Stimulated activated CD4-positive, alpha-beta T cell treated with anti-CD3 and anti-CD28 coated beads, Interleukin-12 subunit alpha, Interleukin-12 subunit beta, amount 100 ng/mL, for 48 hours (primary cell): ENCODE measurements around the gene LIPC.

Experiments
- DNase-seq, 3 donors: peaks; one replicate each; pipeline ENCODE4 v3.0.0-alpha.2; 2020; ENCODE audit warnings: low read depth in 2 of 3, low spot score in 1 of 3

The LIPC gene

GRCh38 chr15:58551764-58552504, 120.1 kb downstream of the LIPC start:
- DNase-seq = no peak

DNA sequence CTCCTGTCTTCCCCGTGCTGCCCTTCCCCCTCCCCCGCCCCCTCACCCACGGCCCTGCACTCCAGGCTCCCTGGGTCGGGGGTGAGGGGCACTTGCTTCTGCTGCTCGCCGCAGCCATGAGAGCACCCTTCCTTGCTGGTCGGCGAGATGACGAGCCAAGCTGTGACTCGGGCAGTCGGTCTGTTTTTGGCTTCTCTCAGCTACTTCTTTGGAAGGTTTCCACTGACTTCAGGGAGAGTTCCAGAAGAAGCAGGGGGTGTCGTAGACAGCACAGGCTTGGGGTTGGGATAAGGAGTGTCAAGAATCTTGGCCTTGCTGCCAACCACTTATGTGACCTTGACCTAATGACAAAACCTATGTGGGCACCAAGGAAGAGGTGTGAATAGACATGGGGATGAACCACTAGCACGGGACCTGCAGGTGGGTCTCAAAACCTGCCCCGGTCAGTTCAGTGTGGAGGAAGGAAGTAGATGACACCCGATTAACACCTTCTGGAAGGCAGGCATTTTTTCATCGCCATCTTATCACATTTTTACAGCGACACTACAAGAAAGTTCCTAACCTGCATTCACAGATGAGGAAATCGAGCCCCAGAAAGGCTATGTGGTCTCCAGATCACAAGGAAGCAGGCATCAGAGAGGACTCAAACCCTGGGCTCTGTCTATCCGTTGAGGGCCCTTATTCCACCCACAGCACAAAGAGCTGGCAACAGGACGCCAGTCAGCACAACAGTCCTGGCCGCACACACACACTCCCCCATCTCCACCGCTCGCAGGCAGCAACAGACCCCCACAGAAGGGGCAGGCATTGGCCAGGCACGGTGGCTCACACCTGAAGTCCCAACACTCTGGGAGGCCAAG, 120.9 kb downstream of the LIPC start:
- DNase-seq = no peak

- DNase-seq = no peak
Measured at GRCh38 chr15:58553365-58553918, 121.7 kb downstream of the LIPC start.

GRCh38 chr15:58554758-58555157, 123.0 kb downstream of the LIPC start:
- DNase-seq = no peak

DNA sequence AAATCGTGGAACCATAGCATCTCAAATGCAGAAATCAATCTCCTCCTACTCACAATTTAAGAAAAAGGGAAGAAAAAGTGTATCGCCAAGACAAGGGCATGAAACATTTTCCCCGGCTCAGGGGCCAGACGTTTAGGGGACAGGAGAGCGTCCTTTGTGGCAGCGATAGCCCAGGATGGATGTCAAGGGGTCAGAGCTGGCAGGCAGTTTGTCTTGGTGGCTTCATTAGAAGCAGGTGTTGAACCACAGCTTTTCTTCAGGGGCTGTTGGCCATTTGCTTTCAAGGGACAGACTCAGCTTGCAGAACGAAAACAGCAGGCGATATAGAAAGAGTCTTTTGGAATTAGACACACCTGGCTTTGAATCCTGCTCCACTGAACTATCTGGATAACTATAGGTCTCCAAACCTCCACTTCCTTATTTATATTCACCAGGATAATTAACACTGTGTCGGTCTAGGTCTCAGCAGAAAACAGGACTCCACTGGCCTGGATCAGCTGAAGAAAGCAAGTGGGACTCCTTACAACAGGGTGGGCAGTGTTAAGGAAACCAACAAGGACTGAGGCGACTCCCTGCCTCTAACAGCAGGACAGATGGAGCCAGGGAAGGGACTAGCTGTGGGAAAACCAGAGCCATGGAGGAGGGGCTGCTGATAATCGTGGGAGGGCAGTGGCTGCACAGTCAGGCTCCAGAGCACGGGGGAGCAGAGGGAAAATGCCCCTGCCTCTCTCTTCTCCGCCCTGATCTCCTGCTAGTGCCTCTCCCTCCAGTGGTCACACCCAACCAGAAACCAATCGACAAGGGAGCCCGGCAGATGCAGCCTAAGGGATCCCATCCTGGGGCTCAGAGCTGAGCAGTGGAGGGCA, 123.6 kb downstream of the LIPC start:
- no peak for DNase-seq

- no peak for DNase-seq
Measured at GRCh38 chr15:58556028-58556361, 124.2 kb downstream of the LIPC start.

DNA sequence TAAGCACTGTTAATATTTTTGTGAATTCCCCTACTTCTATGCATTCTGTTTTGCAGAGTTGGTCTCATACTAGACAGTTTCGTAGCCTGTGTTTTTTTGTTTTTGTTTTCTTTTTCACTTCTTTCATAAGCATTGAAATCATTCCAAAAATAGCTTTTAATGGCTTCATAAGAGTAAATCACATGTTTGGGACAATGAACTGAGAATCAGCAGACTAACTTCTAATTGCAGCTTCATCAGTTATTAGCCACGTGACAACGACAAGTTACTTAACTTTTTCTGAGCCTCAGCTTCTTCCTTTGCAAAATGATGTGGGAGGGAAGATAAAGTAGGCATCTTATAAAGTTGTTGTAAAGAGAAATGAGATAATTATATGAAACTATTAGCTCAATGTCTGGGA, 124.8 kb downstream of the LIPC start:
- DNase-seq = no peak

GRCh38 chr15:58558777-58559176, 127.0 kb downstream of the LIPC start:
- DNase-seq = no peak

DNA sequence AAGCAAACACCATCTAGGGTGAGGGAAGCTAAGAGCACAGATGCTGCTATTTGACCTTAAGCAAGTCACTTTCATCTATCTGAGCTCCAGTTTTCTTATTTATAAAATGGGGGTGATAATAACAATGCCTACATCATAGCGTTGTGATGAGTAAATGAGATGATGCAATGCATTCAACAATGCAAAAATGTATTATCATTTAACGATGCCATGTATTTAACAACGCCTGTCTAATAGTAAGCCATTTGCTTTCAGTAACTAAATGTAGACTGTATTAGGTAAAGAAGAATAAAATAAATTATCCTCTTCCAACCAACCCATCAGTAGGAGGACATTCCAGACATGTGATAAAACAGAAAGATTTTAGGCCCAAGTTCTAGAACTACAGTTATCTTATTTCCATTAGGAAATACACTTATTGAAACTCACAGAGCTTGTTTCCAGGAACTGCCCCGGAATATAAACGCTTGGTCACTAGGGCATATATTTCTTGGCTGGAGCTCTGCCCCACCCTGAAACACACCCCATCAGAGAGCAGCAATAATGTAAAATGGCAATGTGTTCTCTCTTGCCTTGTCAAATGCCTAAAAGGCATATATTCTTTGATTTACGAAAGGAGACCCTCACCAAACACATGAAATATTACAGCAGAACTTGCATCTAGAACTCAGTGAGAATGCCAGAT, 128.3 kb downstream of the LIPC start:
- DNase-seq = no peak

- DNase-seq = no peak
Measured at GRCh38 chr15:58561321-58561720, 129.5 kb downstream of the LIPC start.

DNA sequence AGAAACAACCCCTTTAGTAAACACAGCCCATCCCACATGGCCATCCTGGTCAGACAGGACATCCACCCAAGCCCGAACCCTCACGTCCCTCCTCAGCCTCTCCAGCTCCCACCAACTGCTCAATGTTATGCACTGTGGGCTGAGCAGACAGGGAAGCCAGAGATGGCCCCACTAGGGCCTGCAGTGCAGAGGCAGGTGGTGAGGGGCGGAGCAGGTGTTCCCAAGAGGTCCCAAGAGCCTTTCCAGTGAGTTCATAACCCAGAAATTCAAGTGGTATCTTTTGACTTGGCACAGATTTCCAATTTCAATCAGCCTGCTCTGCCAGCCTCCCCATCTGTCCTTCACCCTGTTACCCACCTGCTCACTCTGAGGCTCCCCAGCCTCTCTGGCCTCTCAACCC, 130.3 kb downstream of the LIPC start:
- DNase-seq = no peak

- DNase-seq = no peak
Measured at GRCh38 chr15:58564981-58565380, 133.2 kb downstream of the LIPC start.

DNA sequence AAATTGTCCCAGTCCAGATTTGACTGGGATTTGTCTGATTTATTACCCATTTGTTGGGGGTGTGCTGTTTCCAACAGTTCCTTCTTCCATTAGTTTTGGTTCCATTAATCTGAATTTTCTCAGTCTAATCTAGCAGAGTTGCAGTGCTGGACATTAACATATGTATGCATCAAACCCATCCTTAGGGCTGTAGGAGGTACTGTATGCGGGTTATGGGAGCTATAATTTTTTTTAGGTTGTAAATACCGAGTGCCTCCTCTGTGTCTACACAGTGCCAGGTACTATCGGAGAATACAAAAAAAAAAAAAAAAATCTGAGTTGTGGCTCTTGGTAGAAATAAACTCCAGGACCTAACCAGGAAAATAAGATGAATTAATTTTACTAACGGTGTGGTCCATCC, 133.8 kb downstream of the LIPC start:
- DNase-seq = no peak

DNA sequence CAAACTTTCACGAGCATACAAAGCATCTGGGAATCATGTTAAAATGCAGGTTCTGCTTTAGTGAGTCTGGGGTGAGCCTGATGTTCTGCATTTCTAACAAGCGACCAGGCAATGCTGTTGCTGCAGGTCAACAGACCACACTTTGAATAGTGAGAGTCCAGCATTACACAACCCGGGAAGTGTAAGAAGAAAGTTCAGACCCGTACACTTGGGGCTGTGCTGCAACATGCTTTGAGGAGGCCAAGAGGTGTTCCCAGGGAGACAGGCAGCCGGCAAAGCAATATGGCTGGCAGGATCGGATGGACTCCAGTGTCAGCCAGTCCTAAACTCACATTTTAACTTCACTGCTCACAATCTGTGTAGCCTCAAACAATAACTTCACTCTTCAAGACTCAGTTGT, 134.2 kb downstream of the LIPC start:
- DNase-seq = no peak

GRCh38 chr15:58568157-58568571, 136.4 kb downstream of the LIPC start:
- no peak for DNase-seq

DNA sequence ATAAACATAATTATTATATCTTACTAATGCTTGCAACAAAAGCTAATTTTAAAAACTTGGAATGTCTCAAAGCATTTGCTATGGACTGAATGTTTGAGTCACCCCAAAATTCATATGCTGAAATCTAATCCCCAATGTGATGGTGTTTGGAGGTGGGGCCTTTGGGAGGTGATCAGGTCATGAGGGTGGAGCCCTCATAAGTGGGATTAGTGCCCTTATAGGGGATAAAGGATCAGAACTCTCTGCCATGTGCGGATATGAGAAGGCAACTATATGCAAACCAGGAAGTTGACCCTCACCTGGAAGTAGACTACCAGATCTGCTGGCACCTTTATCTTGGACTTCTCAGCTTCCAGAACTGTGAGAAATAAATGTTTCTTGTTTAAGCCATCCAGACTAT, 137.7 kb downstream of the LIPC start:
- DNase-seq = no peak

GRCh38 chr15:58571491-58571890, 139.7 kb downstream of the LIPC start:
- no peak for DNase-seq

DNA sequence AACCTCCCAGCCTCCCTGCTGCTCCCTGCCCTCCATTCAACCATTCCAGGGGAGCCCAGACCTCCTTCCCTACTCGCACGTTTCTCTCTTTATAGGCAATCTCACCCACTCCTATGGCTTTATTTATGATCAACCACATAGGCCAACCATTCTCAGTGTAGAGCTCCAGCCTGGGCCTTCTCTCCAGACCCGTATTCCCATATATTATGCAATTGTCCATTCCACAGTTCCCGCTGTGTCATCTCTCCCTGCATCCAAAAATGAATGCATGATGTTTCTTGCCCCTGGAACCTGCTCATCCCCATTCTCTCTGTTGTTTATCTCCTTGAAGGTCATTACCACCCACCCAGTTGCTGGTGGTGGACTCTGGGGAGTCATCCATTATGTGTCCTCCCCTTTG, 140.7 kb downstream of the LIPC start:
- DNase-seq = no peak

GRCh38 chr15:58573270-58573669, 141.5 kb downstream of the LIPC start:
- DNase-seq = no peak

DNA sequence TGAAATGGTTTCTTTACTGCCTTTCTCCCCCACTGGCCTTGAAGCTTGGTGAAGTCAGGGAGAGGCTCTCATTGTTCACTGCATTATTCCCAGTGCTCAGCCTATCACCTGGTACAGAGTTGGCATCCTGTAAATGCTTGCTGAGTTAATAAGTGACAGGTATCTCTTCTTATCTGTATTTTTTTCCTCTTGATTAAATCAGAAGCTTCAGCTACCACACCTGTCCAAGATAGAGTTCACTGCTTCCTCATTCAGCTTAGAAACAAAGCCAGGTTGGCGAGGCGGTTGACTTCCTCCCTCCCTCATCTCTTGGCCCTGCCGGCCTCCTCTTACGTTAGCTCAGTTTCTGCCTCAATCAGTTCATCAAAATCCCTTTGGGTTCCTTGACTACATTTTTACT, 142.8 kb downstream of the LIPC start:
- DNase-seq = no peak
